Fibroblast of mammary gland (primary cell): Measurements from ENCODE around the gene BRWD1.

Experiments
- DNase-seq: peaks from one replicate; pipeline ENCODE4 v3.0.0-alpha.2; 2010; ENCODE audit warnings: low read depth
- H3K4me3 ChIP-seq: 2 replicates; pipeline ENCODE4 v1.5.1; 2011; ENCODE audit warnings: low read depth, mild to moderate bottlenecking, low read length, moderate library complexity; ENCODE audit not compliant: control insufficient read depth
- CTCF ChIP-seq: conservative IDR thresholded peaks from 2 replicates; pipeline ENCODE4 v1.5.1; 2011; ENCODE audit warnings: low read depth, low read length, inconsistent platforms; ENCODE audit not compliant: control insufficient read depth, insufficient read depth

The BRWD1 gene

DNA sequence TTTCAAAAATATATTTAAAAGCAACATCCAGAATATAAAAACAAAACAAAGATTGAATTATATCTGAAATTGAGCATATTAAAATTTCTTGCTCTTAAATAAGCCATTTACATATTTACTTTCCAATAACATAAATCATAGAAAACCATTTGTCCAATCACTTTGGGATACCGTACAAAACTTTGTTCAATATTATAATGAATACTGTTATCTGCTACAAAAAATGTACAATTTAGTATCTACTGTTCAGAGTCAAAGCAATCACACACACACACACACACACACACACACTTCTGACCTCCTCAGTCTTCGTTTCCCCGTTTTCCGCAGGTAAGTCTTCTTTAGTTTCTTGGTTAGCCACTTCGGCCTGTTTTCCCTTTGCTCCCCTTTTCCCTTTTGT lies 31.4 kb upstream of the BRWD1 start:
- no peak overlapping the region for H3K4me3 ChIP-seq
- DNase-seq = no peak
- no peak for TF ChIP-seq CTCF

- DNase-seq = no peak
- no peak overlapping the region for H3K4me3 ChIP-seq
- TF ChIP-seq CTCF = no peak
Observed at GRCh38 chr21:39341249-39341923, 28.0 kb upstream of the BRWD1 start.

DNA sequence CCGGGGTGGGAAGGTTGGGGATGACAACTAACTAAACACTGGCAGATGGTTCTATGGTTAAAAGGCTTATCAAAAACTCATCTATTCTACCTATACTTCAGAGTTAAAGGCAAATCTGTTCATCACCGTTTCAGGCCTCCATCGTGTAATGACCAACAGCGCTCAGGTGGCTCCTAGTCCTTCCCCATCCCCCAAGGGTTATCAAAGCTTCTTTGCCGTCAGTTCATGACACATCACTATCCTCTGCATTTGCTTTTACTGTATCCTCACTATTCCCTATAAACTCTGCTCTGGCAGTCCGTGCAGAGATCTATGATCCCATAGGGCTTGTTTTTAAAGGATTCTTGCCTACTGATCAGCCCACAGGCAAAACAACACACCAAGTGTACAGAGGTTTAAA lies 27.3 kb upstream of the BRWD1 start:
- no peak for DNase-seq
- H3K4me3 ChIP-seq = no peak overlapping the region
- TF ChIP-seq CTCF = no peak

GRCh38 chr21:39339231-39339630 lies 25.8 kb upstream of the BRWD1 start:
- TF ChIP-seq CTCF = no peak
- H3K4me3 ChIP-seq = no peak overlapping the region
- DNase-seq = no peak

- no peak overlapping the region for H3K4me3 ChIP-seq
- no peak for TF ChIP-seq CTCF
- DNase-seq = no peak
Observed at GRCh38 chr21:39336457-39337008, 23.1 kb upstream of the BRWD1 start.

DNA sequence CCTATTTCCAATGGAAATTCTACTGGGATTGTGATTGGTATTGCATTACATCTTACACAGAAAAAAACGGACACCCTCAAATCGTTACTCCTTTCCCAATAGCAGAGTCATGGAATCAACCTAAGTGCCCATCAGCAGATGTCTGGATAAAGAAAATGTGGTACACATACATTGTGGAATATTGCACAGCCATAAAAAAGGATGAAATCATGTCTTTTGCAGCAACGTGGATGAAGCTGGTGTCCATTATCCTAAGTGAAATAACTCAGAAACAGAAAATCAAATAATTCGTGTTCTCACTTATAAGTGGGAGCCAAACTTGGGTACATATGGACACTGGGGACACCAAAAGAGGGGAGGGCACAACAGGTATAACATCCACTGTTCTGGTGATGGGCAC lies 21.2 kb upstream of the BRWD1 start:
- H3K4me3 ChIP-seq = no peak overlapping the region
- TF ChIP-seq CTCF = no peak
- no peak for DNase-seq
